ENCODE data around the gene MET.
"Not testable (repeated sequence)": the region's sequence is repeated elsewhere in the genome, so short reads cannot be mapped to it uniquely, and the experiment has no call there.

Gene MET

GRCh38 chr7:116728413-116728812 is 56.4 kb downstream of the MET start:
- DNase-seq = no peak

GRCh38 chr7:116730097-116731022 is 58.4 kb downstream of the MET start:
- no peak for DNase-seq

GRCh38 chr7:116731023-116731395 is 59.0 kb downstream of the MET start:
- no peak for DNase-seq

- no peak for DNase-seq
Measured at GRCh38 chr7:116731445-116732335, 59.7 kb downstream of the MET start.

GRCh38 chr7:116732788-116733694 is 61.0 kb downstream of the MET start:
- no peak for DNase-seq

- DNase-seq = no peak
Measured at GRCh38 chr7:116733924-116734580, 62.1 kb downstream of the MET start.

GRCh38 chr7:116734710-116735109 is 62.7 kb downstream of the MET start:
- DNase-seq = no peak

GRCh38 chr7:116736927-116737715 is 65.1 kb downstream of the MET start:
- DNase-seq = no peak

GRCh38 chr7:116738378-116738777 is 66.4 kb downstream of the MET start:
- DNase-seq = no peak

- DNase-seq = no peak
Measured at GRCh38 chr7:116739307-116739706, 67.3 kb downstream of the MET start.

- no peak for DNase-seq
Measured at GRCh38 chr7:116740231-116740630, 68.2 kb downstream of the MET start.

- DNase-seq = no peak
Measured at GRCh38 chr7:116740755-116741462, 68.9 kb downstream of the MET start.

- no peak for DNase-seq
Measured at GRCh38 chr7:116741625-116742316, 69.8 kb downstream of the MET start.

GRCh38 chr7:116742641-116743040 is 70.6 kb downstream of the MET start:
- DNase-seq = no peak

GRCh38 chr7:116743835-116744234 is 71.8 kb downstream of the MET start:
- DNase-seq = not testable (repeated sequence)

- not testable (repeated sequence) for DNase-seq
Measured at GRCh38 chr7:116746388-116746787, 74.4 kb downstream of the MET start.

GRCh38 chr7:116751070-116751469 is 79.1 kb downstream of the MET start:
- DNase-seq = not testable (repeated sequence)

GRCh38 chr7:116752305-116753074 is 80.5 kb downstream of the MET start:
- DNase-seq = no peak

GRCh38 chr7:116753130-116753529 is 81.1 kb downstream of the MET start:
- no peak for DNase-seq
